PC-3 (cell line): ENCODE results near the gene GRIN1.

ENCODE experiments used
- EZH2 ChIP-seq: fragments of 300-600 bp; sonication (generic); IDR thresholded peaks from one replicate; pipeline ENCODE4 v1.6.1; 2017; ENCODE audit warnings: antibody characterized with exemption, mild to moderate bottlenecking, low read length; ENCODE audit not compliant: unreplicated experiment
- TF ChIP-seq, protein P1 (sequence below): fragments of 300-600 bp; sonication (generic); conservative IDR thresholded peaks from 2 replicates; pipeline ENCODE4 v1.5.1; 2017; ENCODE audit warnings: antibody characterized with exemption, low read depth, mild to moderate bottlenecking, low read length

DNA sequence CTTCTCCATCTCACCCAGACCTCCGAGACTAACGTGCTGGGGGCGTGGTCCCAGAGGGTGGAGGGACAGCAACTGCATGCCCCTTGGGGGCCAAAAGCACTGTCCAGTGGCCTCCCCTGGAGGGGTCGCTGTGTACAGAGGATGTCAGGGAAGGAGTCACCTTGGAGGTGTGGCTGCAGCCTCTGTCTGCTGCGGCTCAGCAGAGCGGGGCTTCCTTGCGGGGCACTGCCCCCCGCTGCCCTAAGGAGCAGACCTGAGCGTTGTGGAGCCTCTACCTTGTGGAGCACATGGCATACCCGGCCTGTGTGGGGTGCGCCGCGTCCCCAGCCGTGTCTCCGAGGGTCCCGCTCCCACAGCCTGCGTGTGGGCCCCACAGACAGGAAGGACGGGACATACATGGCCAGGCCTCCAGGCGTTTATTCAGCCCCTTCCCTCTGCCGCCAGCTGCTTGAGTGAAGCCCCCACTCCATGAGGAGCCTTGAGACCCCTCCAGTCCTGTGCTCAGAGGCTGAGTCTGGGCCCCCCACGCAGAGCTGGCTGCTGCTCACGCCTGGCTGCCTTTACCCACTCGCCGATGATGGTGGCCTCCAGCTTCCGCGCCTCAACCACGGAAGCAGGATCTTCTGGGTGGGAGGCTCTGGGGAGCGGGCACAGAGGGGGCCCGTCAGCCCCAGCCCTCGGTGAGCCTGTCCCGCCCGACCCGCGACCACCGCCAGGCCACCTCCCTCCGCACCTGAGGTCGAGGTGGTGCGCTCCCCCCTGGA lies 28.6 kb upstream of the GRIN1 start:
- TF ChIP-seq, protein P1, sequence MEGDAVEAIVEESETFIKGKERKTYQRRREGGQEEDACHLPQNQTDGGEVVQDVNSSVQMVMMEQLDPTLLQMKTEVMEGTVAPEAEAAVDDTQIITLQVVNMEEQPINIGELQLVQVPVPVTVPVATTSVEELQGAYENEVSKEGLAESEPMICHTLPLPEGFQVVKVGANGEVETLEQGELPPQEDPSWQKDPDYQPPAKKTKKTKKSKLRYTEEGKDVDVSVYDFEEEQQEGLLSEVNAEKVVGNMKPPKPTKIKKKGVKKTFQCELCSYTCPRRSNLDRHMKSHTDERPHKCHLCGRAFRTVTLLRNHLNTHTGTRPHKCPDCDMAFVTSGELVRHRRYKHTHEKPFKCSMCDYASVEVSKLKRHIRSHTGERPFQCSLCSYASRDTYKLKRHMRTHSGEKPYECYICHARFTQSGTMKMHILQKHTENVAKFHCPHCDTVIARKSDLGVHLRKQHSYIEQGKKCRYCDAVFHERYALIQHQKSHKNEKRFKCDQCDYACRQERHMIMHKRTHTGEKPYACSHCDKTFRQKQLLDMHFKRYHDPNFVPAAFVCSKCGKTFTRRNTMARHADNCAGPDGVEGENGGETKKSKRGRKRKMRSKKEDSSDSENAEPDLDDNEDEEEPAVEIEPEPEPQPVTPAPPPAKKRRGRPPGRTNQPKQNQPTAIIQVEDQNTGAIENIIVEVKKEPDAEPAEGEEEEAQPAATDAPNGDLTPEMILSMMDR = no peak
- TF ChIP-seq EZH2 = no peak
